Astrocyte (in vitro differentiated cells and primary cell): Measurements from ENCODE around the gene GM2A.

Source experiments
- EZH2 ChIP-seq: IDR thresholded peaks from 2 replicates; pipeline ENCODE4 v1.6.1; 2012; ENCODE audit warnings: mild to moderate bottlenecking, low read length, inconsistent platforms; ENCODE audit not compliant: insufficient read depth
- TF ChIP-seq, protein P1 (sequence below): IDR thresholded peaks from 2 replicates; pipeline ENCODE4 v1.5.1; 2011; ENCODE audit warnings: low read depth, mild to moderate bottlenecking, inconsistent platforms, low read length, moderate library complexity; ENCODE audit not compliant: insufficient read depth

DNA sequence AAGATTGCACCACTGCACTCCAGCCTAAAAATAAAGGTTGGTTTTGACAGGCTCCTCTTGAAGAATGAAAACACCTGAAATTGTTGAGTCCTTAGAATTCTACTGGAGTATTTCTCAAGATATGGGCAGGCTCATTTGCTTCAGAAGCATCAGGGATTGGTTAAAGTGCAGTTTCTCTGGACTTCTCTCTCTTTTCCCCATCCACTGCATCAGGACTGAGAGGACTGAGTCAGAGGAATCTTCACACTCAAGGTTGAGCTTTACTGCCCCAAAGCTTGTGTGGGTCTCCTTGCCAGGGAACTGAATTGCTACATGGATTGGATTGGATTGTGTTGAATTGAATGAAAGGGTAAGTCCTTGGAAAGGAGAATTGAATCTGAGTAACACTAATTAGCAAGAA, 21.6 kb upstream of the GM2A start:
- TF ChIP-seq, protein P1, sequence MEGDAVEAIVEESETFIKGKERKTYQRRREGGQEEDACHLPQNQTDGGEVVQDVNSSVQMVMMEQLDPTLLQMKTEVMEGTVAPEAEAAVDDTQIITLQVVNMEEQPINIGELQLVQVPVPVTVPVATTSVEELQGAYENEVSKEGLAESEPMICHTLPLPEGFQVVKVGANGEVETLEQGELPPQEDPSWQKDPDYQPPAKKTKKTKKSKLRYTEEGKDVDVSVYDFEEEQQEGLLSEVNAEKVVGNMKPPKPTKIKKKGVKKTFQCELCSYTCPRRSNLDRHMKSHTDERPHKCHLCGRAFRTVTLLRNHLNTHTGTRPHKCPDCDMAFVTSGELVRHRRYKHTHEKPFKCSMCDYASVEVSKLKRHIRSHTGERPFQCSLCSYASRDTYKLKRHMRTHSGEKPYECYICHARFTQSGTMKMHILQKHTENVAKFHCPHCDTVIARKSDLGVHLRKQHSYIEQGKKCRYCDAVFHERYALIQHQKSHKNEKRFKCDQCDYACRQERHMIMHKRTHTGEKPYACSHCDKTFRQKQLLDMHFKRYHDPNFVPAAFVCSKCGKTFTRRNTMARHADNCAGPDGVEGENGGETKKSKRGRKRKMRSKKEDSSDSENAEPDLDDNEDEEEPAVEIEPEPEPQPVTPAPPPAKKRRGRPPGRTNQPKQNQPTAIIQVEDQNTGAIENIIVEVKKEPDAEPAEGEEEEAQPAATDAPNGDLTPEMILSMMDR: no peak
- no peak for TF ChIP-seq EZH2
